GM21825 (cell line): ENCODE data around the gene ITPRID2.

Experiments used
- ATAC-seq: cut with Tn5 transposase; IDR thresholded peaks from one replicate; pipeline ENCODE4 v1.9.1; 2021; ENCODE audit warnings: mild to moderate bottlenecking, moderate library complexity; ENCODE audit not compliant: unreplicated experiment

The ITPRID2 gene

DNA sequence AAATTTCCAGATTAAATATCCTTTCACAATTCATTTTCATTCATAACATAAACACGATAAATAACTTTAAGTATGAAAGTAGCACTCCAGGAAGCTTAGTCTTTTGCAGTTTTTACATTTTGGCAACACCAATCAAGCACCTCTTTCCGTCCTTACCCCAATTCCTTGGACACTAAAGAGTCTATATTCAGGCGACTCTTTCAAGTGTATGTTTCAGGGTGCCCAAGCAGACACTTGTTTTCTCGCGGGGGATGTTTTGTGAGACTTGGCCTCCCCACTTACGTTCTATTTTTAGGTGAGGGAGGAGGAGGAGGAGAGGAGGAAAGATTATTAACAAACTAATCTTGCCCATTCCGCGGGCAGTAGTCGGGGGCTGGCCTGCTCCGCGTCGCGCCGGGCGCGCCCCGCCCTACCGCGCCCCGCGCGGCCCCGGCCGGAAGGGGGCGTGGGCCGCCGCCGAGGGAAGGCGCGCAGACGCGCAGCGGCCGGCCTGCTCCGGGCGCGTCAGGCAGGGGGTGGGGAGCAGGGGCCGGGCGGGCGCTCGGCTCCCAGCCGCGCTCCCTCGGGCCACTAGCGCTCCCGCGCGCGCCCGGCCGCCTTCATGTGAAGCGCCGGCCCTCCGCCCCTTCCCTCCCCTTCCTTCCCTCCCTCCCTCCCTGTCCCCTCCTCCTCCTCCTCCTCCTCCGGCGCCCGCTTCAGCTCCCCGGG lies at the start of gene ITPRID2:
Gene ITPRID2 (plus strand): TSS at position 473 of the 708 bp plus-strand sequence. CDS start 337 bp downstream, outside the sequence.
- peak; percentile 93 for ATAC-seq

DNA sequence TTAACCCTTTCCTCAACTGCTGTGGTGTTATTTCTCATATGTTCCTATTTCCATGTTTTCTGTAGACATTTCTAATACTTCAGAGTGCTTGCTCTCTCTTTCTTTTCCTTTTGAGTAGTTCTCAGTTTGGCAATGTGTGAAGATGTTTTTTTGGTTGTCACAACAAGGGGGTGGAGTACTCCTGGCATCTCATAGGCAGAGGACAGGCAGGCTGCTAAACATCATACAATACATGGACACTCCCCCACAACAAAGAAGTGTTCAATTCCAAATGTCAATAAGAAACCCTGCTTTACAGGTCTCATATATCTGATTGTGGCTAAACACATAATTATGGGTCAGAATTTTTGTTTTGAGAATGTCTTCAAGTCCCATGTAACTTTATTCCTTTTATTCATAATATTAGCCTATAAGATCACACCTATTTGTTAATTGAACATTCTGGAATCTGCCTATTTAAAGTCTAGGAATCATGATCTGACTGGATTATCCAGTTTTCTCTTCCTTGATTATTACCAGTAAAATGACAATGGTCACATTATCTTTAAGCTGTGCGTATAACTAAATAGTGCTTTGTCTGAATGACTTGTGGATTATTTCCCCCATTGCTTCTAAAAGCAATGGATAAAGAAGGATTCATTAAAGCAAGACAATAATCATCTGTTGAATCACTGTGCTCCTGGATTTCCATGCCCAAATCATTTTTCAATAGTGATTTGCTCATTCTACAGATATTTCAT lies 46.8 kb upstream of the ITPRID2 start:
- ATAC-seq: no peak

DNA sequence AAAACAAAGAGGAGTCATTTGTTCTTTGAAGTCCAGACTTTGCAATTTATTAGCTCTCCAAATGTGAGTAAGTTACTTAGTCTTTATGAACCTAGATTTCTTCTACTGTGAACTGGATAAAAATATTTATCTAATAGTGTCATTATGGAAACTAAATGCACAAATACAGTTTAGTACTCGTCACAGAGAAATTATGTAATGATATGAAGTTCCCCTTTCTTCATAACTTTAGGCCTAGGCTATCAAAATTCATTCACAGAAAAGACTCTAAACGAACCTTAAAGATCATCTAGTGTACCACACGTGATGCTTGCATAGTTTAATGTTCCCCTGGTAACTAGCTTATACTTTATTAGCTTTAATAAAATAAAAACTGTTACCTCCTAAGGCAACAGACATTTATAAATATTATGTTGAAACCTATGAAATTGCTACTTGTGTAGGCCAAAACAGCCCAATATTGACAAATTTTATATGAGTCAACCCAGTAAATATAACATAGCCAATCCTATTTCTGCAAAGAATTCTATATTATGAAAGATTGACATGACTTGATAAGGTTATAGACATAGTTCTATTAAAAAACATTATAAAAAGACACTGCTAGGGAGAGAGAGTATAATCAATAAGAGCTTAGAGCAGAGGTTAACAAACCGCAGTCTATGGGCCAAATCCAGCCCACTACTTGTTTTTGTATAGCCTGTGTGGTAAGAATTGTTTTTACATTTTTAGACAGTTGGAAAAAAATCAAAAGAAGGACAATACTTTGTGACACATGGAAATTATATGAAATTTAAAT lies 44.9 kb upstream of the ITPRID2 start:
- no peak for ATAC-seq

DNA sequence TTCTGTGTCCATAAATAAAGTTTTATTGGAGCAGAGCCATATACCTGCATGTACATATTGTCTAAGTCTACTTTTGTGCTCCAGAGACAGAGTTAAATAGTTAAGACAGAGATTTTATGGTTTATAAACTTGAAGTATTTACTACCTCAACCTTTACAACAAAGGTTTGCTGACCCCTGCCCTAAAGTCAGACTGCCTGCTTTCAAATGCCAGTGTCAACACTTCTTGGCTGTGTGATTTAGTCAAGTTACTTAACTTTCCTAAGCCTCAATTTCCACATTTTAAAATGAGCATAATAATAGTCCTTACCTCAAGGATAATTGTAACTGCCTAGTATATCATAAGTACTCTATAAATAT lies 44.4 kb upstream of the ITPRID2 start:
- no peak for ATAC-seq

DNA sequence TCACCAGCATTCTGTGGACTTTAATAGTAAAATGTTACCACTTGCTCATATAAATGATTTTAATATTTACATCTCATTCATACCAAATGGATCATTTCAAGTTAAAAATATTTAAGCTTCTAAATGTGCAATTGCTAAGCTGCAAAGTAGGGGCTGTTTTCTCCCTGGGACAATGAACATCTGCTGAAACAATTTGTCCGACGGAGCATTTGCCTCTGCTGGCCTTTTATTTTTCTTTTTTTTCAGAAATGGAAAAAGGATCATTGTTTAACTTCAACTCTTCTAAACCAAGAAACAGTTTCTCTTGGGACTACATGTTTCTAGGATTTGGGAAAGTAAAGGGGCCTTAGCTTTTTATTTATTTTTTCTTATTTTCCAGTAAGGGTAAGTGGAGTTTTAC lies 43.8 kb upstream of the ITPRID2 start:
- ATAC-seq: no peak

DNA sequence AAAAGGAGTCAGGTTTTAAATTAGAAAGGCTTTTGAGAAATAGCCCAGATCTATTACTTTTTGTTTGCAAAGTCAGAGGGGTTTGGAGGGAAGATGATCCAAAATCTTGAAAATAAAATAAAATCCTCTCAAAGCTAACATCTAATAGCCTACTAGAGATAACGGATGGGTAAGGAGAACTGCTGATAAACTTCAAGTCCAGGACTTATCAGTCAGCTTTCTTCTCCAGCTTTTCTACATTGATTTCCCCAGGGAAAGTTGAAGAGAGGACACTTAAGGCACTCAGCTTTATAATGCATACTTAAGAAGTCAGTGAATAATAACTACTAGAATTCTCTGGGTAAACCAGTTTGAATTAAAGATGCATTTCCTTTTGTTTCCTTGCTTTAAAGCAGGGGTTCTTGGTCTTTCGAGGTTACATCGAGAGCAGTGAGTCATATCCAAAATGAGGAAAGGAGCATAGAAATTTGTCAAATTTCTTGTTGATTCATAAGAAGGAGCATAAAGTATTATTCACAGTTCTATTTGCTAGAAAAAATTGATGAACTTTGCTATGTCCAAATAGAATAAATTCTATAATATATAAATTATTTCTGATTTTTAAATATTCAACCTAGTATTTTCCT lies 43.2 kb upstream of the ITPRID2 start:
- no peak for ATAC-seq

DNA sequence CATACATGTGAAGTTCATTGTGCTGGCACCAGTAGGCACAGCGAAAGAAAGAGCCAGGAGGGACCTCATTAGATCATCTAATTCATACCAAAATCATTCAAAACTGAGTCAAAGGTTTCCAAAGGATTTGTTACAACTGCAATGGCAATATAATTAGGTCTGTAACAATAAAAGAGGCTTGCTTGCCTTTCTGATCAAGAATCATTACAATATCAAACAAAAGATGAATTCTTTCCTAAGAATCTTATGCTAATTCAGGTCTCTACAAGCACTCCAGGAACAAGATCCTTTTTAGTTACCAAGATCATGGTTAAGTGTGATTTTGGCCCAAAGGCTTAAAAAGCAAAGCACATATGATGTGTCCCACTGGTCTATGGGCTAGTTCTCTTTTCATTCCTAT lies 41.9 kb upstream of the ITPRID2 start:
- no peak for ATAC-seq

DNA sequence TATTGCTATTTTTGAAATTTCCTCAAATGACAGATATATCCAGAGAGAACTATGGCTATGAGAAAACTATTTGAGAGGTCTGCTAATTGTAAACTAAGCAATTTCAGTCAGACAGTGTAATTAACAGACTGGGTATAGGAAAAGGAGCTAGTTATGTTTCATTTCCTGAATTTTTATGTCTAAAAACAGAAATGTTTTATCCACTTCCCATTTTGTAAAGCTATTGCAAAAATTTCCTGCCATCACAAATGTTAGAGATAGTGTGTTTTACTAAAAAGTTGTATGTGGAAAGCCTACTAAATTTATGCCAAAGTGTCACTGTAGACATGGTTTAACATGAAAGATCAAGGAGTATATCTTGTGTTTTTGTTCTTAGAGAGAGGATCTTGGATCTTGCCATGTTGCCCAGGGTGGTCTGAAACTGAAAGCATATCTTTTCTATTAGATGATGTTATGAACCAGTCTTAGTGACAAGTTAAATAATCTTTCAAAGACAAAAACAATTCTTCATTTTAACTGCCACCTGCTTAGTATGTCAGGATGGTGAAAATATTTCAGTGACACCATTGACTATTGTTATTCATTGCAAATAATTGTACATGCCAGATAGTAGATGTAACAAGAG lies 40.5 kb upstream of the ITPRID2 start:
- ATAC-seq: no peak

DNA sequence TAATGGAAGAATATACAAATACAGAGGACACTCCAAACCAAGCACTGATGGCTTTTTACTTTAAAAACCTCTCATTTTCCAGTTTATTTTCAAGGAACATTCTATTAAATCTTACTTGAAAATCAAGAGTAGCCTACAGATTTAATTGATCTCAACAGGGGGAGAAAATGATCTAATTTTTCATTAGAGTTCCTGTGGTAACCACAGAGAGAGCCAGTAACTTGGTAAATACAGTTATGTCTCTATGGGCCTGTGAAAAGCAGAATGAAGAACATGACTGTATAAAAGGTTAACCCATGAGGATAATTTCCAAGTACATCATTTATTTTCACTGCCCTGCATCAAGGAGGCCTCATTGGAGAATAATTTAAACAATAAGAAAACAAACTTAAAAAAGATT lies 39.8 kb upstream of the ITPRID2 start:
- ATAC-seq: no peak

DNA sequence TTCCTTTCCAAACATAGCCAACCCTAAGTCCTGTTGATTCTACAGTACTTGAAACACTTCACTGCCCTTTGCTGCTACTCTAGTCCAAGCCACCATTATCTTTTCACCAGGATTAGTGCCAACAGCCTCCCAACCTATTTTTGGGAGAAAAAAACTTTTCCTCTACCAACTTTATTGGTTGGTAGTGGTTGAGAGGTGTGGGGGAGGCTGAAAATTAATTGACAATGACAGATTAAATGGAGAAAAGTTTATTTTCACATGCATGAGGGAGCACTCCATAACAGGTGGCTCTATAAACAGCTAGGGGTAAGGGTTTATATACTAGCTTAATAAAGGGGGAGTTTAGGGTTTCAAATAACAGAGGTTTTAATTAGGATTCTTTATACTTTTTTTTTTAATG lies 37.8 kb upstream of the ITPRID2 start:
- no peak for ATAC-seq

DNA sequence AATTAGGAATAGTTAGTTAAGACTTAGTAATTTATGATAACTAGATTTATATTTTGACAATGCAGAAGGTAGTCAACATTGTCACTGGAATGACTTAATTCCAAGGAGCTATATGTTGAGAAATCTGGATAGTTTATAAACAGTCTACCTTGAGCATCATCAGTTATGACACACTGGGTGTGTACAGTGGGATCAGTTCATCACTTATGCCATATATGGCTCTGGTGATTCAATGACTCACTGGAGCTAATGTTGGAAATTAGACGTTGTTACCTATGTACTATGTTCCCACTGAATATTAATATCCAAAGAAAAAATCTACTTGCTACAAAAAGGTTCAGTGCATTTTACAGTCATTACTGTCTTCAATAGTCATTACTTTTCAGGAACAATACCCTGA lies 34.0 kb upstream of the ITPRID2 start:
- ATAC-seq: no peak

DNA sequence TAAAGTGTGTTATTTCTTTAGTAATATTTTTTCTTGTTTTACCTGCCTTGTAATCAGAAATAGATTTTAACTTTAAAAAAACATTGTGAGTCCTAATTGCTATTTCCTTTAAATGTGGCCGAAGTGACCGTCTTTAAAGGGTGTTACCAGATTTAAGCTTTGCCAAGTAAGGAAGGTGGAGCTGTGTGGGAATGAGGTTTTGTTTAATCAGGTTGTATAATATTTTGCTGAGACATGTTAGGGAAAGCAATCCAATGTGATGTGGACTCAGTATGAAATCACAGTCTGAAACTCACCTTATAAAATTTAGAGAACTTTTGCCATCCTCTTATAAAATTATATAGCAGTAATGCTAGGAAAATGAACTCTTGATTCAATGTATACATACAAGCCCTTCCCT lies 32.9 kb upstream of the ITPRID2 start:
- no peak for ATAC-seq

DNA sequence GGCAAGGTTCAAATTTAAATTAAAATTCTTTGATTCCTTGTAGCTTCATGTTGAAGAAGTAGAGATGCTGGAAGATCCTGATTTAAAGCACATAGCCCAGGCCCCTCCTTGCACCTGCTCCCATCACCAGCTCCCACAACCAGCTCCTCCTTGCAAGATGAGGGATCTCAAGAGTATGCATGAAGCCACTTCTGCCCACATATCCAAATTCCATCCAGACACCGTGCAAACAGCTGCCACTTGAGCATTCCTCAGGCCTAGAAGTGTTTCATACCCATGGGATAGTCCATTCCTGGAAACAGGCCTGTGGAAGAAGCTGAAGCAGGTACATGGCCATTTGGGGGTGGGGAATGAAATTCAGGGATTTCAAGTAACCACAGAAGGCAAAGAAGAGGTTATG lies 32.4 kb upstream of the ITPRID2 start:
- ATAC-seq: no peak

DNA sequence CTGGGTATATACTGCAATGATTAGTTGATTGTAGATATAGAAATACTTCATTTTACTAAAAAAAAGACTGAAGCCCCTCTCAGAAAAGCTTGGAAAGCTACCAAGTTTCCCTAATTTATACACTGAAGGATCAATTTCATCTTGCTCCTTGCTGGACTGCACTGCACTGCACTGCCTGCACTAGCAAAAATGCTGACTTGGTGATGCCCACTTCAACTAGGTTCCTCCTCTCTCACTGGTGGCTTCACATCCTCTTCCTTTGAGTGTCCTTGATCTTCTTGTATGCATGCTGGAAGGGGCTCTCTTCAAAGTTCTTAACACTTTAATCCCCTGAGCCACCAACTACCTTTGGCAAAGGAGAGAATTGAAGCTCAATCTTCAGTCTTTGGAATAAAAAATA lies 31.7 kb upstream of the ITPRID2 start:
- ATAC-seq: no peak

DNA sequence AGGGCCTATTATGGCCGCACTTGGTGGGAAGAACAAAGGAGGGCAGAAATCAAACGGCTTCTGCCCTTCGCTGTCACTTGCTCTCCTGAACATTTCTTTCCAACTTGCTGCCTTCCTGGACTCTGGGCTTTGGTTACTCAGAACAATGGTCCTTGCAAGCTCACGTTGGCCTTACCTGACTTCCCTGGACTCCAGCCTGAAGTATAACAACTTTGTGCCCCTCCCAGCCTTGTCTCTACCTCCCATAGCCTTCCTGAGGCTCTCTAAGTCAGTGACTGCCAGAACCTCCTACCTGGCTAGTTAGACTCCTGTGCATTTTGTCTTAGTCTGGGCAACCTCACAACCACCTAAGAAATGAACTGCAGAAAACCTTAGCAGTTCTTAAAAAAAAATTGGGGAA lies 30.2 kb upstream of the ITPRID2 start:
- ATAC-seq: no peak

DNA sequence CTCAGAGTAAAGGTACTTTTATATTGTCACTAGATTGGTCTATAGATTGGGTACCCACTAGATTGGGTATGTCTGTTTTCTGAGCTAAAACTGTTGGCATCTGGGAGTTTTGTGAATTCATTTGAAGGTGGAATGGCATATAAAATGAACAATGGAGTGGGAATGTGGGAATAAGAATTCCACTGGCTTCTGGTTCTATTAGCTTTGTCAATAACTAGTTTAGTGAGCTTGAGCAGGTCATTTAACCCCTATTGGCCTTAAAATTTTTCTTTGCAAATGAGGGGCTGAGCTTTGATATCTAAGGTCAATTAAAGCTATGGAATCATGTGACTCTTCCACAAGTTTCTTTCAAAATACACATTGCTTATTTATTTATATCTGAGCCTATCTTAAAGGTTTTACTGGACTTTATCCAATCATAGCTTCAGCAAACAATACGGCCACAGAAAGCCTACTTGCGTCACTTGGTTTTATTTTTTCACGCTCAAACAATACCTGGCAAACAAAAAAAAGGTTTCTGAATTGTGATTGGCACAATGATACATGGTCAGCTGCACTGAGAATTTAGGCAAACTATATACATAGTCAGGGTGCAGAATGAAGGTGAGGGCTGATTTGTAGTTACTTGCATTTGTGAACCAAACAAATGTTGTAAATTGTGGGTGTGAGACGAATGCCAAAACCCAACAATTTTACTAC lies 28.8 kb upstream of the ITPRID2 start:
- ATAC-seq: no peak

DNA sequence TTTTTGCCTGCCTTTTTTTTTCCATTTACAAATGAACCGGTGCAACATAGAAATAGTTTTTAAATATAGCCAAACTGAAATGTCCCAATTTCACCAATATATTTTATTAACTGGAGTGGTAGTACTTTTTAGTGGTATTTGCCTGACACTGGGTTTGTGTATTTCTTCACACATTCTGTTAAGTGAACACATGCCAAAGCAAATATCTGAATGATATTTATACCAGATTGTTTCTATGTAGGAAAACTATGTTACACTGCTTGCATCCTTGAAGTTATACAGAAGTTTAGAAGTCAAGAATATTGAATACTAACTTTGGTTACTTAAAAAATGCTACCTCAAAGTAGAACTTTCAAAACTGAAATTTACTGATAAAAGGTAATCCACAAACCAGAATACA lies 19.4 kb upstream of the ITPRID2 start:
- ATAC-seq: no peak

DNA sequence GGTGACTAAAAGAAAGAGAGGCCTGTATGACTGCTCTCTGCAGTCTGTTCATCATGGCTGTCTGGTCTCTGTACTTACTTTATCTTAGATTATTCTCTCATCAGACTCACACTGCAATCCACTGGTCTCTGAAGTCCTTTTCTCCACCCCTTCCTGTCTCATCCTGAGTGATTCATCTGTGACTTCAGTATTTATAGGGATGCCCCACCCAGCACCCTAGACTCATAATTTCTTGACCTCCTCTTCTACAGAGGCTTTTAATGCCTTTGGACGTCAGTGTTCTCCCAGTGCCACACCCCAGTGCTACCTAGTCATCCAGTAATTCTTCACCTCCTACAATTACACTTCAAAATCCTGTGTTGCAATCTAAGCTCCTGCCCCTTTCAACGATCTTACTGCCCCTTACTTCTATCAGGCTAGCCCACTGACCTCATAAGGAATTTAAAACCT lies 14.9 kb upstream of the ITPRID2 start:
- ATAC-seq: no peak

DNA sequence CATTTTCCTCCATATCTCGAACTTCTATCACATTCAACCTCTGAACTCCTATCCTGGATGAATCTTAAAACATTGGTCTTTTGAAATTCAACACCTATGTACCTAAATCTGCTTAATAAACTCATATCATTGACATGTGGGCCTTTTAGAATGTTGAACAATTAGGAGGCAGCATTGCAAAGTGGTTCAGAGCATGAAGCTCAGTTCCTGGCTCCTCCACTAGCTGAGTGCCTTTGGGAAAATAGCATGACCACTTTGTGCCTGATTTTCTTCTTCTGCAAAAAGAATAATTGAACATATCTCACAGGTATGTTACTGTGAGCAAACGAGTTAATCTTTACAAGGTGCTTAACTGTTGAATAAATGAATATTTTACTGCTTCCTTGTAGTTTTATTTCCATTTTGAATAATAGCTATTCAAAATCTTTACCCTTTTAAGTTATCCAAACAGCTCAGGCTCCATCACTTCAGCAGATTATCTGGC lies 14.3 kb upstream of the ITPRID2 start:
- no peak for ATAC-seq

DNA sequence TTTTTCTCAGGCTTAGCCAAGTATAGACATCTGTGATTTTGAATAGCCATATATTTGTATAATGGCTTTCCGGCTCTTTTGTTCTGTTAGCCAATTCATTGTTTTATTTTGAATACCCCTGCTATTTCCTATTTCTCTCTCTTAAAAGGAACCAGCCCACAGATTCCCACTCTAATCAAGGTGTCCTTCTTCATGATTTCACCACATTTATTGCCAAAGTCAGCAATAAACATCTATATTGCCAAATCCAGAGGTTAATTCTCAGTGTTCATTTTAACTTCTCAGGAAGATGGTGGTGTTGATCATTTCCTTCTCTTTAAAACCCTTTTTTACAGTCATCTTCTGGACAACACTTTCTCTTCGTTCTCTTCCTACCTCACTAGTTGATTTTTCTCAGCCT lies 13.1 kb upstream of the ITPRID2 start:
- ATAC-seq: no peak
